GM12874 (cell line): ENCODE measurements around the gene COL10A1.

Experiments used
- CTCF ChIP-seq: IDR thresholded peaks from 2 replicates; pipeline ENCODE4 v1.5.1; 2011; ENCODE audit warnings: low read depth, mild to moderate bottlenecking, control low read depth, low read length, moderate library complexity; ENCODE audit not compliant: insufficient read depth

Gene COL10A1

DNA sequence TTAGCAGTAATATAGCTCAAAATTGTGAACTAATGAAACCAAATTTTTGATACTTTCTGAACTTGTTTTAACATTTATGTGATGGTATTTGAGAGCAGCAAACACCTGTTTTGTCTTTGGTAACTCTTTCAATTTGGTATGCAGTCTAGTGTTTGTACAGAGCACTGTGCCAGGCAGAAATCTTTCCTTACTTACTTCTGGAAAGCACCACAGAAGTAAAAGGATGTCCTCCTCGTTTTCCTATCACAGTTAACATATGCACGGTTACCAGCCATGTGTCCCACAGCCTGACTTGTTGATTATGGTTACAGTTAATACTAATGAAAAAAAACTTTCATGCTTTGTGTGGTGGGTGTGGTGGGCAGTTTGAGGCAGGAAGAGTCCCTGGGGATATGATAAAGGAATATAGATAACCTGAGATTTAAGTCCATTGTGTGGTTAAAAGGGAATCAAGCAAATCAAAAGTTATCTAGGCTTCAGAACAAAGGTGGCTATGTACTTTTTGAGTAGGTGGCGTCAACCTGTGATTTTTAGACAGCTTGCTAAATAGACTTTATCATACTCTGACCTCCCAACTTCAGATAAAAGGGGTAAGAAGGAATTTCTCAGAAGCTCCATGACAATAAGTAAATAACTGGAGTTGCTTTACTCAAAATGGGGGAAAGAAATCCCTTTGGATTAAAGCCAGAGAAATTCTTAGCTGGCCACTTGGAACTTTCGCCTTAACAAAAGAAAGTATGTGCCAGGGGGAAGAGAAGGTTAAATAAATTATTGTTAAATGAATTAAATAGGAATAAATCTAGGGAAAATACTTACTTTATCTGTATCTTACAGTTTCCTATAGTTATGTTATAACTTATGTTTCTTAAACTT lies 20.1 kb upstream of the COL10A1 start:
- no peak for TF ChIP-seq CTCF

DNA sequence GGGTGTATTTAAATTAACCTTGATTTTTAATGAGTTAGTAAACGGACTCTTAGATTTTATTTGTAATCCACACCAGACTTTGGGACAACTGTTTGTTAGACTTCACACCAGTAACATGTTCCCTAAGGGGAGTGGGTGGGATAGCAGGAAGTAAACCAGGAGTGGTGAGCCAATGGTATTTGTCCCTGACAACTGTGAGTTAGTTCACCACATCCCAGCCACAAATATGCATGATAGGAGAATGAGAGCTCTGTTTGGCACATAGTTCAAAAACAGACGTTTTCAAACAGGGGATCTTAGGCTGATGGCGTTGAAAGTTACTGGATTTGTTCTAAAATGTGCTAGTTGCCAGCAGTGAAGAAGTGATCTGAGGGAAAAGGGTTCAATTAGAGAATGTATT lies 18.7 kb upstream of the COL10A1 start:
- no peak for TF ChIP-seq CTCF

DNA sequence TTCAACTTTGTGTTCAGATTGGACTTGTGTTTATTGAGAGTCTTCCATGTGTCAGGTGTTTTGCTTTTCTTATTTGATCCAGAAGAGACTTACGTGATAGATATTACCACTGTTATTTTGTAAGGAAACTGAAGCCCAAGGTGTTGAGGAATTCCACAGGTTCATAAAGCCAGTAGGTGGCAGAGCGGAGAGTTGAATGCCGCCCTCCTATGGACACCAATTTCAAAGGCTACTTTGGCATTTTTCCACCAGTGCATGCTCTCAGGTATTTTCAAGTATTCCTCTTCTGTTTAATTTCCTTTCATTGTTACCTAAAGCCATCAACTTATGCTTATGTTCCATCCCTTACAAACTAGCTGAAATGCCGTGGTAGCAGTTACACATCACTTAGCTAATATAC lies 14.0 kb upstream of the COL10A1 start:
- TF ChIP-seq CTCF: no peak

DNA sequence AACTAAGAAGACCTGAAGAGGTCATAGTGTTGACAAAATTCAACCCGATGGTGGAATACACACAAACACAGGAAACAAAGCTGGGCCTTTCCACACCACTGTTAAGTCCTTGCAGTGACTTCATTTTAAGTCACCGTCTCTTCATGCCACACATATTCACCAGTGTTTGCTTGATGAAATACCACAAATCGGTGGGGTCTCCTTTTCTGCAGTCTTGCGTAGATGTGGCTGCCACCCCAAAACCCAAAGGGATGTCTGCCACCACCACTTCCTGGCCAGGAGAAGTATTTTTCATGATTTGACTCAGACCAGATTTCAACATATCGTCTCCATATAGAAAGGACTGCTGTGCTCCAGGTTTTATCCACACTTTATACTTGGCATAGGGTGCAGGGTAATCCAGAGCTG lies 11.0 kb upstream of the COL10A1 start:
- TF ChIP-seq CTCF: no peak

DNA sequence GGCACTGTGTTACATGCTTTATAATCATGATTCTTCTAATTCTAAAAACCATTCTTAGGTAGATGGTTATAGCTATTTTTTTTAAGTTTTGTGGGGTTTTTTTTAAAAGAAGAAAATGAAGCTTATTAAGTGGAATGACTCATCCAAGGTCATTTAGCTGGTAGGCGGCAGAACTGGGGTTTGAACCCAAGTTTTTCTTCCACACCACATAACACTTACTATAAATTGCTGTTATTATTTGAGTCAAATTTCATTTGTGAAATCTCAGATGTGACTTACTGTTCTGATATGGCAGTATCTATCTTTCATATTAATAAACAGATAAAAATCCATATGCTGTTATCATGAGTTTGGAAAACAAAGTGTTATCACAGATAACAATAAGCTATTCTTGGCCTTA lies 10.4 kb upstream of the COL10A1 start:
- no peak for TF ChIP-seq CTCF

- no peak for TF ChIP-seq CTCF
Observed at GRCh38 chr6:116133453-116133852, 7.5 kb upstream of the COL10A1 start.

GRCh38 chr6:116127771-116128493 lies 2.0 kb upstream of the COL10A1 start:
- no peak for TF ChIP-seq CTCF
